Thyroid gland (tissue), 4 donors: ENCODE data around the gene DLGAP5. TPM values are rescaled to one million over a fixed set of nuclear protein-coding genes. Genes with fewer than 3 reads are reported as not detected.

ENCODE experiments used
- DNase-seq, 2 donors: peaks; one replicate each; pipeline ENCODE4 v3.0.0-alpha.2; 2019
- H3K27ac ChIP-seq, 3 donors: fragments of 200-600 bp; sonication (generic); 1 replicate in 2 of 3; 2 replicates in 1 of 3; pipeline ENCODE4 v1.5.1; 2016 to 2019; ENCODE audit warnings: mild to moderate bottlenecking in 1 of 3, moderate library complexity in 1 of 3
- H3K27me3 ChIP-seq: fragments of 200-600 bp; sonication (generic); one replicate; pipeline ENCODE4 v1.5.1; 2019
- H3K36me3 ChIP-seq, 2 donors: fragments of 200-600 bp; sonication (generic); one replicate each; pipeline ENCODE4 v1.5.1; 2016 to 2019
- H3K4me1 ChIP-seq, 2 donors: fragments of 200-600 bp; sonication (generic); one replicate each; pipeline ENCODE4 v1.5.1; 2017 to 2019
- H3K4me3 ChIP-seq, 3 donors: fragments of 200-600 bp; sonication (generic); replicated peaks in 1 of 3; 1 replicate in 2 of 3; 2 replicates in 1 of 3; pipeline ENCODE4 v1.5.1; 2016; ENCODE audit warnings: mild to moderate bottlenecking in 1 of 3
- H3K9me3 ChIP-seq: fragments of 200-600 bp; sonication (generic); one replicate; pipeline ENCODE4 v1.5.1; 2017
- POLR2A ChIP-seq, 2 donors: fragments of 450-650 bp; IDR thresholded peaks; one replicate each; pipeline ENCODE4 v1.6.1; 2017; ENCODE audit warnings: antibody characterized with exemption in 2 of 2, mild to moderate bottlenecking in 2 of 2, moderate library complexity in 1 of 2
- WGBS, 2 donors: methylation state at CpG; one replicate each; pipeline ENCODE4 v1.1.5; 2017; 5-methylcytosine and 5-hydroxymethylcytosine counted together
- intact Hi-C: fragments of 100-400 bp; cut with DNase I; formaldehyde crosslinking; loops from one replicate; pipeline ENCODE4 v1.15.1; 2023
- total RNA-seq, 4 donors: library from RNA; depleted of rRNA; stranded (reverse); fragments of >200 nt; gene quantifications; one replicate each; pipeline ENCODE4 v1.2.3, GENCODE V29; 2016
- TF ChIP-seq, protein P1 (sequence below), 6 experiments: fragments of 200-600 bp in 3 of 6; fragments of 450-650 bp in 3 of 6; sonication (generic) in 3 of 6; IDR thresholded peaks; one replicate each; pipeline ENCODE4 v1.5.1; 2016 to 2019; ENCODE audit warnings: antibody characterized with exemption in 6 of 6, mild to moderate bottlenecking in 2 of 6, inconsistent platforms in 1 of 6, moderate library complexity in 1 of 6

Gene DLGAP5
- total RNA-seq, 4 donors from 2014 or later: 0.22 to 0.42 (median 0.27) TPM; not detected in 1

GRCh38 chr14:55103971-55104954 is 87.1 kb downstream of the DLGAP5 start:
- H3K9me3 ChIP-seq: no peaks in the 10 kb centered on the region
- H3K27me3 ChIP-seq: no peaks in the 10 kb centered on the region
- H3K4me3 ChIP-seq: no peak overlapping the region
- no peak for DNase-seq
- TF ChIP-seq, protein P1, sequence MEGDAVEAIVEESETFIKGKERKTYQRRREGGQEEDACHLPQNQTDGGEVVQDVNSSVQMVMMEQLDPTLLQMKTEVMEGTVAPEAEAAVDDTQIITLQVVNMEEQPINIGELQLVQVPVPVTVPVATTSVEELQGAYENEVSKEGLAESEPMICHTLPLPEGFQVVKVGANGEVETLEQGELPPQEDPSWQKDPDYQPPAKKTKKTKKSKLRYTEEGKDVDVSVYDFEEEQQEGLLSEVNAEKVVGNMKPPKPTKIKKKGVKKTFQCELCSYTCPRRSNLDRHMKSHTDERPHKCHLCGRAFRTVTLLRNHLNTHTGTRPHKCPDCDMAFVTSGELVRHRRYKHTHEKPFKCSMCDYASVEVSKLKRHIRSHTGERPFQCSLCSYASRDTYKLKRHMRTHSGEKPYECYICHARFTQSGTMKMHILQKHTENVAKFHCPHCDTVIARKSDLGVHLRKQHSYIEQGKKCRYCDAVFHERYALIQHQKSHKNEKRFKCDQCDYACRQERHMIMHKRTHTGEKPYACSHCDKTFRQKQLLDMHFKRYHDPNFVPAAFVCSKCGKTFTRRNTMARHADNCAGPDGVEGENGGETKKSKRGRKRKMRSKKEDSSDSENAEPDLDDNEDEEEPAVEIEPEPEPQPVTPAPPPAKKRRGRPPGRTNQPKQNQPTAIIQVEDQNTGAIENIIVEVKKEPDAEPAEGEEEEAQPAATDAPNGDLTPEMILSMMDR (IDR thresholded peaks at IDR 0.05): no peak
- no peak for TF ChIP-seq POLR2A (IDR thresholded peaks at IDR 0.05)
- H3K36me3 ChIP-seq: no peaks in the 10 kb centered on the region
- peaks cover 35 to 74% of the 10 kb centered on the region in 2 donors for H3K4me1 ChIP-seq
- peak overlapping the region; percentile 95 to 97 (median 97) for H3K27ac ChIP-seq
- intact Hi-C loops: no loop called here
- WGBS, 2 donors: 96 to 97% methylated on average over 6 of the region's 6 CpGs

- Histone ChIP-seq H3K4me3 (no peak overlapping the region), H3K27ac (peak overlapping the region; percentile 95 to 97 (median 97)), H3K36me3 (no peaks in the 10 kb centered on the region), H3K4me1 (peaks cover 35 to 77% of the 10 kb centered on the region in 2 donors), H3K27me3 (no peaks in the 10 kb centered on the region), H3K9me3 (no peaks in the 10 kb centered on the region)
- peak in 1 of 2 donors; percentile 78 for TF ChIP-seq POLR2A (IDR thresholded peaks at IDR 0.05)
- TF ChIP-seq, protein P1 (IDR thresholded peaks at IDR 0.05): no peak
- intact Hi-C loops: no loop called here
- whole genome bisulfite sequencing, 2 donors: 18 to 19% methylated on average over 13 of the region's 13 CpGs
- peak; percentile 90 to 92 for DNase-seq
Observed at GRCh38 chr14:55103005-55103640, 88.3 kb downstream of the DLGAP5 start.

DNA sequence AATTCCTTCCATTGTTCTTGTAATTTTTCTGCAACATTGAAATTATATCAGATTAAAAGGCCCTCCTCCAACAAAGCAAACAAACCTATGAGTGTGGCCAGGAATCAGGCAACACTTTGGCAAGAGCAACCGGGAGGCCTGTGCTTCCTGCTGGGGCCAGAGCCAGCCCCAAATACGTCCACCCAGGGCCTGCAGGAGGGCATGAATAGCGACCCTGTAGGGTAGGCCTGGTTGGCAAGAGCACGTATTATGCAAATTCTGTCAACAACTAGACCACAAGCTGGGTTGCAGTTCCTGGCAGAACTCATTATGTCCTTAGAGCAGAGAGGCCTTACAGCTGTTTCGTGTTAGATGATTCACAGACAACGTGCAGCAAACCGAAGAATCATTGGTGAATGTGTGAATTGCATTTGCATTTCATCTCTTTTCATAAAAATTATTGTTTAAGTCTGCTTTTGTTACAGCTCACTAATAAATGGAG is 89.2 kb downstream of the DLGAP5 start:
- H3K27me3 ChIP-seq: no peaks in the 10 kb centered on the region
- no peaks in the 10 kb centered on the region for H3K36me3 ChIP-seq
- no peaks in the 10 kb centered on the region for H3K9me3 ChIP-seq
- peak; percentile 62 to 74 for DNase-seq
- peak overlapping the region; percentile 95 to 97 (median 97) for H3K27ac ChIP-seq
- H3K4me1 ChIP-seq: peaks cover 31 to 76% of the 10 kb centered on the region in 2 donors
- intact Hi-C loops: no loop called here
- H3K4me3 ChIP-seq: no peak overlapping the region
- TF ChIP-seq, protein P1 (IDR thresholded peaks at IDR 0.05): no peak
- TF ChIP-seq POLR2A (IDR thresholded peaks at IDR 0.05): peak in 1 of 2 donors; percentile 20
- WGBS, 2 donors: 28 to 36% methylated on average over 7 of the region's 7 CpGs

- Histone ChIP-seq H3K9me3 (no peaks in the 10 kb centered on the region), H3K36me3 (no peaks in the 10 kb centered on the region), H3K4me1 (peaks cover 29 to 72% of the 10 kb centered on the region in 2 donors), H3K4me3 (no peak overlapping the region), H3K27me3 (no peaks in the 10 kb centered on the region), H3K27ac (peak overlapping the region; percentile 95 to 97 (median 97))
- intact Hi-C loops: no loop called here
- 90 to 93% methylated on average over 5 of the region's 5 CpGs for WGBS, 2 donors
- TF ChIP-seq, protein P1 (IDR thresholded peaks at IDR 0.05): no peak
- no peak for TF ChIP-seq POLR2A (IDR thresholded peaks at IDR 0.05)
- DNase-seq: no peak
Observed at GRCh38 chr14:55101698-55102097, 89.7 kb downstream of the DLGAP5 start.
